HepG2 (cell line): Measurements from ENCODE around the gene RPL38.

Experiments used
- ATF3 ChIP-seq: sonication (generic); formaldehyde crosslinking; IDR thresholded peaks from 2 replicates; pipeline ENCODE4 v1.4.0; 2020; ENCODE audit warnings: missing genetic modification reagents
- CEBPB ChIP-seq: IDR thresholded peaks from 2 replicates; pipeline ENCODE4 v1.6.1; 2011; ENCODE audit warnings: low read depth, low read length, improper control_type of control experiment, borderline replicate concordance
- MAFF ChIP-seq: IDR thresholded peaks from 2 replicates; pipeline ENCODE4 v1.6.1; 2011; ENCODE audit warnings: low read depth, low read length, improper control_type of control experiment
- MTA3 ChIP-seq: sonication (generic); formaldehyde crosslinking; IDR thresholded peaks from 2 replicates; pipeline ENCODE4 v1.4.0; 2020; ENCODE audit warnings: missing genetic modification reagents
- POLR2A ChIP-seq, 2 experiments: IDR thresholded peaks; 2 replicates each; pipeline ENCODE4 v1.6.1; 2011; ENCODE audit warnings: low read depth in 2 of 2, low read length in 2 of 2, mild to moderate bottlenecking in 1 of 2, moderate library complexity in 1 of 2; ENCODE audit not compliant: insufficient read depth in 1 of 2
- SMARCE1 ChIP-seq: fragments of 450-650 bp; IDR thresholded peaks from 2 replicates; pipeline ENCODE4 v1.6.1; 2017; ENCODE audit warnings: borderline replicate concordance
- ZNF180 ChIP-seq: sonication (generic); formaldehyde crosslinking; IDR thresholded peaks from 2 replicates; pipeline ENCODE4 v1.4.0; 2020; ENCODE audit warnings: low read depth, missing genetic modification reagents, borderline replicate concordance
- ZNF282 ChIP-seq: fragments of 450-650 bp; IDR thresholded peaks from 2 replicates; pipeline ENCODE4 v1.6.1; 2018; ENCODE audit not compliant: partially characterized antibody
- ZNF331 ChIP-seq: sonication (generic); formaldehyde crosslinking; IDR thresholded peaks from 2 replicates; pipeline ENCODE4 v1.4.0; 2020; ENCODE audit warnings: missing genetic modification reagents
- TF ChIP-seq, protein P1 (sequence below): sonication (generic); formaldehyde crosslinking; IDR thresholded peaks from 2 replicates; pipeline ENCODE4 v1.5.0; 2020; ENCODE audit warnings: mild to moderate bottlenecking, missing genetic modification reagents, moderate library complexity

GRCh38 chr17:74159226-74159840, 44.1 kb upstream of the RPL38 start:
- TF ChIP-seq, protein P1, sequence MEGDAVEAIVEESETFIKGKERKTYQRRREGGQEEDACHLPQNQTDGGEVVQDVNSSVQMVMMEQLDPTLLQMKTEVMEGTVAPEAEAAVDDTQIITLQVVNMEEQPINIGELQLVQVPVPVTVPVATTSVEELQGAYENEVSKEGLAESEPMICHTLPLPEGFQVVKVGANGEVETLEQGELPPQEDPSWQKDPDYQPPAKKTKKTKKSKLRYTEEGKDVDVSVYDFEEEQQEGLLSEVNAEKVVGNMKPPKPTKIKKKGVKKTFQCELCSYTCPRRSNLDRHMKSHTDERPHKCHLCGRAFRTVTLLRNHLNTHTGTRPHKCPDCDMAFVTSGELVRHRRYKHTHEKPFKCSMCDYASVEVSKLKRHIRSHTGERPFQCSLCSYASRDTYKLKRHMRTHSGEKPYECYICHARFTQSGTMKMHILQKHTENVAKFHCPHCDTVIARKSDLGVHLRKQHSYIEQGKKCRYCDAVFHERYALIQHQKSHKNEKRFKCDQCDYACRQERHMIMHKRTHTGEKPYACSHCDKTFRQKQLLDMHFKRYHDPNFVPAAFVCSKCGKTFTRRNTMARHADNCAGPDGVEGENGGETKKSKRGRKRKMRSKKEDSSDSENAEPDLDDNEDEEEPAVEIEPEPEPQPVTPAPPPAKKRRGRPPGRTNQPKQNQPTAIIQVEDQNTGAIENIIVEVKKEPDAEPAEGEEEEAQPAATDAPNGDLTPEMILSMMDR (CRISPR knock-in tag) = no peak
- no peak for TF ChIP-seq POLR2A (IDR thresholded peaks at IDR 0.05; ENCODE audit: insufficient read depth in 1 of 2, low read depth in 2 of 2, low read length in 2 of 2)
- no peak for TF ChIP-seq MAFF
- TF ChIP-seq ZNF180 (CRISPR knock-in tag) = no peak
- TF ChIP-seq CEBPB = no peak
- no peak for TF ChIP-seq ZNF331 (CRISPR knock-in tag)
- no peak for TF ChIP-seq SMARCE1
- TF ChIP-seq ZNF282 = no peak
- no peak for TF ChIP-seq MTA3 (CRISPR knock-in tag)
- no peak for TF ChIP-seq ATF3 (CRISPR knock-in tag)
